ENCODE data around the gene DOCK11. TPM values are rescaled to one million over a fixed set of nuclear protein-coding genes. Genes with fewer than 3 reads are reported as not detected.
"Not testable (repeated sequence)": the region's sequence is repeated elsewhere in the genome, so short reads cannot be mapped to it uniquely, and the experiment has no call there.

Gene DOCK11
- total RNA-seq, 2 donors from 2014 or later = 5.2 to 7.9 TPM

DNA sequence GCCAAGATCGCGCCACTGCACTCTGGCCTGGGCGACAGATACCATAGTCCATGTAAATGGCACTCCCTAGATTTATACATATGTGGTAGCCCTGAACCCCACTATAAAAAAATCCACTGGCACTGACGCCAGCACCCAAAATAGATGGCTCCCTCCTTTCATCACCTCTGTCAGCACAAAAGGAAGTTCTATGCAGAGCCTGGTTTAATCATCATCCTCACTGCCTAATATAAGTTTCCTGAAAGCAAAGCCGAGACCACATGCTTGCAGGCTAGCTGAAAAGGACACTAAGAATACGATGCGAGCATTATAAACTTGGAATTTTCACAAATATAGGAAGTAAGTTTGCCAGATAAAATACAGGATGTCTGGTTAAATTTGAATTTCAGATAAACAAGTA lies 27.5 kb upstream of the DOCK11 start:
- Histone ChIP-seq H3K4me3 (no peak overlapping the region), H3K27me3 (no peaks in the 10 kb centered on the region), H3K9me3 (peaks cover 0 to 10% of the 10 kb centered on the region in 2 donors), H3K4me1 (no peaks in the 10 kb centered on the region), H3K36me3 (no peaks in the 10 kb centered on the region), H3K27ac (no peak overlapping the region)
- DNase-seq (ENCODE audit: low spot score) = no peak
- TF ChIP-seq, protein P1, sequence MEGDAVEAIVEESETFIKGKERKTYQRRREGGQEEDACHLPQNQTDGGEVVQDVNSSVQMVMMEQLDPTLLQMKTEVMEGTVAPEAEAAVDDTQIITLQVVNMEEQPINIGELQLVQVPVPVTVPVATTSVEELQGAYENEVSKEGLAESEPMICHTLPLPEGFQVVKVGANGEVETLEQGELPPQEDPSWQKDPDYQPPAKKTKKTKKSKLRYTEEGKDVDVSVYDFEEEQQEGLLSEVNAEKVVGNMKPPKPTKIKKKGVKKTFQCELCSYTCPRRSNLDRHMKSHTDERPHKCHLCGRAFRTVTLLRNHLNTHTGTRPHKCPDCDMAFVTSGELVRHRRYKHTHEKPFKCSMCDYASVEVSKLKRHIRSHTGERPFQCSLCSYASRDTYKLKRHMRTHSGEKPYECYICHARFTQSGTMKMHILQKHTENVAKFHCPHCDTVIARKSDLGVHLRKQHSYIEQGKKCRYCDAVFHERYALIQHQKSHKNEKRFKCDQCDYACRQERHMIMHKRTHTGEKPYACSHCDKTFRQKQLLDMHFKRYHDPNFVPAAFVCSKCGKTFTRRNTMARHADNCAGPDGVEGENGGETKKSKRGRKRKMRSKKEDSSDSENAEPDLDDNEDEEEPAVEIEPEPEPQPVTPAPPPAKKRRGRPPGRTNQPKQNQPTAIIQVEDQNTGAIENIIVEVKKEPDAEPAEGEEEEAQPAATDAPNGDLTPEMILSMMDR (IDR thresholded peaks at IDR 0.05) = no peak

DNA sequence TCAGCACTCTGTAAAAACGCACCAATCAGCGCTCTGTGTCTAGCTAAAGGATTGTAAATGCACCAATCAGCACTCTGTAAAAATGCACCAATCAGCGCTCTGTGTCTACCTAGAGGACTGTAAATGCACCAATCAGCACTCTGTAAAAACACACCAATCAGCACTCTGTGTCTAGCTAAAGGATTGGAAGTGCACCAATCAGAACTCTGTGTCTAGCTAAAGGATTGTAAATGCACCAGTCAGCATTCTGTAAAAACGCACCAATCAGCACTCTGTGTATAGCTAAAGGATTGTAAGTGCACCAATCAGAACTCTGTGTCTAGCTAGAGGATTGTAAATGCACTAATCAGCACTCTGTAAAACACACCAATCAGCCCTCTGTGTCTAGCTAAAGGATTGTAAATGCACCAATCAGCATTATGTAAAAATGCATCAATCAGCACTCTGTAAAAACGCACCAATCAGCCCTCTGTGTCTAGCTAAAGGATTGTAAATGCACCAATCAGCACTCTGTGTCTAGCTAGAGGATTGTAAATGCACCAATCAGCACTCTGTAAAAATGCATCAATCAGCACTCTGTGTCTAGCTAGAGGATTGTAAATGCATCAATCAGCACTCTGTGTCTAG lies 24.8 kb upstream of the DOCK11 start:
- not testable (repeated sequence) for H3K4me3 ChIP-seq; DNase-seq (ENCODE audit: low spot score); H3K27ac ChIP-seq; H3K4me1 ChIP-seq; H3K27me3 ChIP-seq; H3K36me3 ChIP-seq
- H3K9me3 ChIP-seq = peaks cover 0 to 10% of the 10 kb centered on the region in 2 donors

DNA sequence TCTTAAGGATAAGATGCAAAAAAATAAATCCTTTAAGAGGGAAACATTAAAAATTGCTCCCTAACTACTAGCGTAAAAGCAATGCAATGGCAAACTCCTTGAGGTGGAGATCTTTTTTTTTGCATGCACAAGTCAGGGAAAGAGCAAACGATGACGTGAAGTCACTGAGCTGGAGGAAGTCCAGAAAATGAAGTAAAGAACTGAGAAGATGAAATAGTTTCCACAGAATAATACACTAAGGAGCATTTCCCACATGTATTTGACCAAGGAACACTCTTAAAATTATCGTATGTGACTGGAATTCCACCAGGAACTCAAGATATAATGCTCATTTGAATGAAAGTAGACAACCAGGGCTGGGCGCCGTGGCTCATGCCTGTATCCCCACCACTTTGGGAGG lies 21.0 kb upstream of the DOCK11 start:
- Histone ChIP-seq H3K4me3 (no peak overlapping the region), H3K36me3 (no peaks in the 10 kb centered on the region), H3K9me3 (peaks cover 0 to 10% of the 10 kb centered on the region in 2 donors), H3K27me3 (no peaks in the 10 kb centered on the region), H3K4me1 (no peaks in the 10 kb centered on the region), H3K27ac (no peak overlapping the region)
- TF ChIP-seq, protein P1 (IDR thresholded peaks at IDR 0.05) = no peak
- DNase-seq (ENCODE audit: low spot score) = no peak

DNA sequence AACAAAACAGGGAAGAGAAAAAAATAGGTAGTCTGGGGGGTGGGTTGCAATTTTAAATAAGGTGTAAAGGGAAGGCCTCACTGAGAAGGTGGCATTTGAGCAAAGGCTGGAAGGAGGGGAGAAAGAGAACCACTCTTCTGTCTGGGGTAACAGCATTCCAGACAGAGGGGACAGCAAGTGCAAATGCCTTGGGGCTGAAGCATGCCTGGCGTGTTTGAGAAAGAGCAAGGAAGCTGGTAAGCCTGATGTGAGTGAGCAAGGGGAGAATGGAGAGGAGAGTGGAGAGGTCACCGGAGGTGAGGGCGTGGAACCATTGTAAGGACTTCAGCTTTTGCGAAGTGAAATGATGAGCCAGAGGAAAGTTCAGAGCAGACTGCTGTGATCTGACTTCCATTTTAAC lies 19.7 kb upstream of the DOCK11 start:
- Histone ChIP-seq H3K9me3 (peaks cover 0 to 6% of the 10 kb centered on the region in 2 donors), H3K4me3 (no peak overlapping the region), H3K36me3 (no peaks in the 10 kb centered on the region), H3K4me1 (no peaks in the 10 kb centered on the region), H3K27me3 (no peaks in the 10 kb centered on the region), H3K27ac (no peak overlapping the region)
- TF ChIP-seq, protein P1 (IDR thresholded peaks at IDR 0.05) = no peak
- DNase-seq (ENCODE audit: low spot score) = no peak

DNA sequence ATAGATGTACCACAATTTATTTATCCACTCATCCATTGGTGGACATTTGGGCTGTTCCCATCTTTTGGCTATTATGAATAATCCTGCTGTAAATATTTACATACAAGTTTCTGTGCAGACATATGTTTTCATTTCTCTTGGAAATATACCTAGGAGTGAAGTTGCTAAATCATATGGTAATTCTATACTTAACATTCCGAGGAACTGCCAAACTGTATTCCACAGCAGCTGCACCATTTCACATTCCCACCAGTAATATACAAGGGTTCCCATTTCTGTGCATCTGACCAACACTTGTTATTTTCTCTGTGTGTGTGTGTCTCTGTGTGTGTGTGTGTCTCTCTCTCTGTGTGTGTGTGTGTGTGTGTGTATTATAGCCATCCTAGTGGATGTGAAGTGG lies 15.4 kb upstream of the DOCK11 start:
- TF ChIP-seq, protein P1 (IDR thresholded peaks at IDR 0.05) = no peak
- Histone ChIP-seq H3K4me3 (no peak overlapping the region), H3K27me3 (no peaks in the 10 kb centered on the region), H3K9me3 (no peaks in the 10 kb centered on the region), H3K4me1 (no peaks in the 10 kb centered on the region), H3K36me3 (no peaks in the 10 kb centered on the region), H3K27ac (no peak overlapping the region)
- no peak for DNase-seq (ENCODE audit: low spot score)

DNA sequence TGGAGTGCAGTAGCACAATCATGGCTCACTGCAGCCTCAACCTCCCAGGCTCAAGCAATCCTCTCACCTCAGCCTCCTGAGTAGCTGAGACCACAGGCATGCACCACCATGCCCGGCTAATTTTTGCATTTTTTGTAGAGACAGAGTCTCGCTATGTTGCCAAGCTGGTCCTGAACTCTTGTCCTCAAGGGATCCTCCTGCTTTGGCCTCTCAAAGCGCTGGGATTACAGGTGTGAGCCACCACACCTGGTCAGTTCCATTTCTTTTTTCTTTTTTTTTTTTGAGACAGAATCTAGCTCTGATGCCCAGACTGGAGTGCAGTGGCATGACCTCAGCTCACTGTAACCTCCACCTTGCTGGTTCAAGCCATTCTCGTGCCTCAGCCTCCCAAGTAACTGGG lies 13.2 kb upstream of the DOCK11 start:
- H3K27me3 ChIP-seq; H3K9me3 ChIP-seq; H3K4me3 ChIP-seq; H3K27ac ChIP-seq; H3K4me1 ChIP-seq; DNase-seq (ENCODE audit: low spot score); H3K36me3 ChIP-seq: not testable (repeated sequence)

DNA sequence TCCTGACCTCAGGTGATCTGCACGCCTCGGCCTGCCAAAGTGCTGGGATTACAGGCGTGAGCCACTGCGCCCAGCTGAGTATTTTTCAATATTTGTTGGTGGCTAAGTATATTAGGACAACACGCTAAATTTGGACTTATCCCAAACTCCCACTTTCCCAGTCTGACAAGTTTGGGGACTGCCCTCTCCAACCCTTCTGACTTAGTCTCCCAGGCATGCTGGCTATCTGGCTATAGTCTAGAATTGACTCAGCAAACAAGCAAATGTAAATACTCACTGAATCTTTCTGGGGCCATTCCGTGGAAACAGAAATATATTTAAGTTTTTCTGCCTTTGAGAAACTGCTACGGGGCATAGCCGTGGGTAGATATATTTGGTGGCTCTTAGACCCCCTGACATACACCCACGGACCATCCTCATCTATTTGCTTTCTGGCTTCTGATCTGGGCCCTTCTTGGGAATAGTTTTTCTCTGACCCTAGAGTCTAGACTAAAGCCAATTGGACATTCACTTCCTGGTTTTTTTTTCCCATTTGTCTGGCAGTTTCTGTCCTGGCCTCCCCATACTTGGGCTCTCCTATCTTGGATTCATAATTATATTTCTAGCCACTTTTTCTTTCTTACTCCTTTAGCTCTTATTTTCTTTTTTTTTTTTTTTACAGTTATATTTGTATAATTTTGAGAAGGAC lies 11.3 kb upstream of the DOCK11 start:
- no peak overlapping the region for H3K27ac ChIP-seq
- no peaks in the 10 kb centered on the region for H3K27me3 ChIP-seq
- DNase-seq (ENCODE audit: low spot score) = no peak
- TF ChIP-seq, protein P1 (IDR thresholded peaks at IDR 0.05) = no peak
- no peaks in the 10 kb centered on the region for H3K36me3 ChIP-seq
- no peak overlapping the region for H3K4me3 ChIP-seq
- H3K4me1 ChIP-seq = no peaks in the 10 kb centered on the region
- H3K9me3 ChIP-seq = no peaks in the 10 kb centered on the region

DNA sequence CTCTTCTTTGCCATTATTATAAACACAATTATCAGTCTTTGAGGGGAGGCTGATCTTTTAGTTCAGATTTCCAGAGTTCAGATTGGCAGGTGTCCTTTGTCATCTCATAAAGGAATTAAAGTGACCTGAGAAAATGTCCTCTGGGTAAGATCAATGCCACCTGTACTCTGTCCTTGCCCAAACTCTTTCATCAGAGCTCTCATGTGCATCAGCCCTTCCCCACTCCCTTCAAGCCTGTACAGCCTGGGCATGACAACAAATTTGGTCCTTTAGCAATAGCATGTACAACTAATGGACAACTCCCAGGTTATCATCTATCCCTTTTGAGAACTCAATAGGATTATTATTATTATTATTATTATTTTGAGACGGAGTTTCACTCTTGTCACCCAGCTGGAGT lies 8.9 kb upstream of the DOCK11 start:
- H3K27me3 ChIP-seq; H3K4me1 ChIP-seq; H3K27ac ChIP-seq; DNase-seq (ENCODE audit: low spot score); H3K9me3 ChIP-seq; H3K36me3 ChIP-seq; H3K4me3 ChIP-seq: not testable (repeated sequence)

Data from right atrium auricular region (tissue), 2 donors.